Activated gamma-delta T cell (primary cell): ENCODE measurements around the gene RAD51B.

Experiments used
- DNase-seq: peaks from one replicate; lab custom pipeline; 2025; lab: John Stamatoyannopoulos, UW

The RAD51B gene

DNA sequence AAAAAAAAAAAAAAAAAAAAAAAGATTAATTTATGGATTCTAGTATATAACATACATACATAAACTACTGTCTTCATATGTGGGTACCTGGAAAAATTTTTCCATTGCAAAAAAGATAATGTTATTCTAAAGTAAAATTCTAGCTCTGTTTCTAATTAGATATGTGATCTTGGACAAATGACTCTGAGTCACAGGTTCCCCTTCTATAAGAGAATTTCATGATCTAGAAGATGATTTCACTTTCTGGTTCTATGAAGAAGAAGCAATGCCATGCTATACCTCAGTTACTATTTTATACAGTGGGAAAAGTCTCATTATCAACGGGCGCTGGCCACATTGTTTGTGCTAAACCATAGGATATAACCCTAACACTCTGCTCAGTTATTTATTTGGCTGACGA is 622.0 kb downstream of the RAD51B start:
- no peak for DNase-seq

DNA sequence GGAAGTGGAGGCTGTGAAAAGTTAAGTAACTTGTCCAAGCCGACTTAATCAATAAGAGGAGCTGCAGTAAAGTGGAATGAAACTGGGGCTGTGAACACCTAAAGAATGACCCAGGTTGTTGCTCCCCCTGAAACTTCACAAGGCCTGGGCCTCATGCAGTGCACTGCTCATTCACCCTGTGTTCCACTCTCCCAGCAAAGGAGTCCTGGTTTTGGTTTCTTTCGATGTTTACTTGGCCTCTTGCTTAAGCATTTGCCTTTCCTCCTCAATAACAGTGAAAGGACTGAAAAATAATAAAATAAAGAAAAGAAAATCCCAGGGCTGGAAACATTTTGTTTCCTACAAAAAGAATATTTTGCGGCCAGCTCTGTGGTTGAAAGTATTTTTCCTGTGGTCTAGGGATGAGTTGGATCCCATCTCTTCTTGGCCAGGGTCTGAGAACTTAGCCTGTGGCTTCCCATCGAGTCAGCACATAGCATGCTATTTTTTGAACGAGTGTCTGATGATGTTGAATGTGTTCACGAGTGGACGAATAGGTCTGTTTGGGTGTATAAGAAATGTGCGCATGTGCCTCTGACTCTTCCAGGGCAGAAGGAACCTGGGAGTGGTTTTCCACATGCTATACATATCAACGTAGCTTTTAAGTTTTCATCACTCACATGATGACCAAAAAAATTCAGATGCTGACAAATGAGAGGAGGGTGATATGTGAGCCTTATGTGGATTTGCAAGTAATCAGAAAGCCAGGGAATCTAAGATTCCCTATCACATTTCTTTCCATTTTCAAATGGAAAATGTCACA is 623.5 kb downstream of the RAD51B start:
- no peak for DNase-seq

DNA sequence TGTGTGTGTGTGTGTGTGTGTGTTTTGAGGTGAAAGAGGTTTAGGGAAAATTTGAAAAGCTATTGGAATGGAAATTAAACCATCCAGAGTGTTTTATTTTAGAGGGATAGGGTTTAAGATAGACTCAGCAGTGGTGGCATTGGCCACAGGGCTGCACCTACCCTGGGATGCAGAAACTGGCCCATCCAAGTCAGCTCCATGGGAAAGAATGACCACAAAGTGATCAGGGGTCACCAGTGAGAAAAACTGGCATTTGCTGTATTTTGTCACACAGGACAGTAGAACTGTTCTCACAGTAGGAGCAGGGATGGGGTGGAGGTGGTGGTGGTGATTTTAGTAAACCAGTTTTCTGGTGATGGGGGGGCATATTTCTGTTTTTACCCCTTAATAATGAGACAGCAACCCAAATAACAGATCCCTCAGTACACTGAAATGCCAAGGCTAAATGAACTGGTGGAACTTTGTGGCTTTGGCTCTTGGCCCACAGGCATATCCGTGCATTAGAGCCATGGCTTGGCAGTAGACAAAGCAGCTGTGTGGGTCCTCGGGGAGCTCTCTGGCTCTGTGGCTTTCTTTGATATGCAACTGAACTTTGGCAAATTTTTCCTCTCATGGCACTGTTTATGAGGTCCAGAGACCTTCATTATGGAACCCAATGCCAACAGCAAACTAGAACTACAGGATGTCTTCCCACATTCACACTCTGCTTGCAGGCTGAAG is 625.0 kb downstream of the RAD51B start:
- DNase-seq, result no peak

DNA sequence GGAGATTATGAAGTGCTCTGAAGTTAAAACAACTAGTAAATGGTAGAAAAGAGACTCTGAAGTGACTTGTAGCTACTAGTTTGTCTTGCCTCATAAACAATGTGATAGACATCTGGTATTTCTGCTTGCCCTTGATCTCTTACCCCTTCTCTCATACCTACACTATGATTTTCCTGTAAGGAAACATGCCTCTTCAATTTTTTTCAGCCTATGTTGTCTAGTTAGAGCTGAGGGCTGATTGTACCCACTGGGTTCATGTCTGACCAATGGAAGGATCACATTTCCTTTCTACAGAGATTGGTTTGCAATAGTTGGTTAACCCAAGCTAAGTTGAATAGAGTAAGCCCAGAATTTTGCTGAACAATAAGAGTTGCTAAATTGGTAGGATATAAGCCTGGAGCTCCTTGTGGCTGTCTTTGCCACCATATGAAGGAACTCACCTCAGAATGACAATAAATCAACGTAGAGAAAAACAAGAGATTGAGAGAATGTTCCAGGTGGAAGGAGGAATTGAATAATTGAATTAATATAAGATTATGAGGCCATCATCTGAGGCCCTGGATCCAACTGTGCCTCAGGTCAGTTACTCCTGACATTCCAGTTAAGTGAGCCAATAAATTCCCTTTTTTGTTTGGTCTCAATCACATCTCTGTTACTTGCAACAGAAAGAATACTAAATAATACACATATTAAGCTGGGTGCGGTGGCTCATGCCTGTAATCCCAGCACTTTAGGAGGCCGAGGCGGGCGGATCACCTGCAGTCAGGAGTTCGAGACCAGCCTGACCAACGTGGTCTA is 626.9 kb downstream of the RAD51B start:
- no peak for DNase-seq

DNA sequence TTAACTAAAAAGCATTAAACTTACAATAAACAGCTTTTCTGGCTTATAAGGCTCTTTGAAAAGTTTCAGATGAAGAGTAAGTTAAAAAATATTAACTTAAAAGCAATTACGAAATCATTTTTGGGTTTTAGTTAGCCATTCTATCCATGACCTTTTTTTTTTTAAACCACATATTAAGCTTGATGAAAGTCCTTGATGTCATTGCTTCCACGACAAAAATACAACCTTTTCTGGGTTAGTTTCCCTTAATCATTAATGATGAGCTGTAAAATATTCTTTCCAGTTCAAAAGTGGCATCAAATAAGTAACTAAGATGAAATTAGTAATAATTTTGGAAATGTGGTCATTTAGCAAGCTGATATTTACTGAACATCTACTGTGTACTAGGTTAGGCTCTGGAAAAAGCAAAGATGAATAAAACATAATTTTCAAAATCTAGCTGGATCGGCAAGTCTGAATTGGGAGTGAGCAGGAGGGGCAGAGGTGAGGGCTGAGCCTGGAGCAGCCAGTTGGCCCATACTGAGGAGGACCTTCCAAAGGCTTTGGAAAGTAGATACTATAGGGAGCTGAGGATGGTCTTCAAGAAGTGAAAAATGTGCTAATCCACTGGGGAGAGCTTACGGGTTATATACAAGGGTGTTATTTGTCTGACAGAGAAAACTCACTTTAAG is 628.1 kb downstream of the RAD51B start:
- no peak for DNase-seq

DNA sequence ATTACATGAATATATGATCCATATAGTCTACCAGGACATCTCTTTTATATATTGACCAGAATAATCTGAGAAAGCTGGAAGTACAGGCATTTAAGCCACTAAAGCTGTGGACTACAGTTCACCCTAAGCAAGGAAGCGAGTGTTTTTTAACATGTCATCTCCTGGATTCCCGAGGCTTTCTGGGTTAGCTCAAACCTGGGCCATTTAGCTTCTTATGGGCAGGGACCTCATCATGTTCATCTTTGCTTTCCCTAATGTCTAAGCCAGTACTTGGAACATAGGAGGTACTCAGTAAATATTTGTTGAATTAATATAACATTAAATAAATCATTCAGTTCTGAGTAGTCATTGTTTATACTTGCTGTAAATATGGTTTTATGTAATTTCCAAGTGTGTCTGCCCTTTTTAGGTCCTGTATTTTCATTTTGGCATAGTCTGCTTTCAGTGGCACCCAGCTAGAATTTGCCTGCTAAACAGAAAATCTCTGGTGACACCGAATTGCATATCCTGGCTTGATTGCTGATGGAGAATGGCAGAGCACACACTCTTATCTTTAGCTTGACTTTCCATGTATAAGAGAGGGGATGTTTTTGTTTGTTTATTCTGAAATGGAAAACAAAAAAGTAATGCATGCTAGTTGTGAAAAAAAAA is 628.8 kb downstream of the RAD51B start:
- DNase-seq, result no peak

DNA sequence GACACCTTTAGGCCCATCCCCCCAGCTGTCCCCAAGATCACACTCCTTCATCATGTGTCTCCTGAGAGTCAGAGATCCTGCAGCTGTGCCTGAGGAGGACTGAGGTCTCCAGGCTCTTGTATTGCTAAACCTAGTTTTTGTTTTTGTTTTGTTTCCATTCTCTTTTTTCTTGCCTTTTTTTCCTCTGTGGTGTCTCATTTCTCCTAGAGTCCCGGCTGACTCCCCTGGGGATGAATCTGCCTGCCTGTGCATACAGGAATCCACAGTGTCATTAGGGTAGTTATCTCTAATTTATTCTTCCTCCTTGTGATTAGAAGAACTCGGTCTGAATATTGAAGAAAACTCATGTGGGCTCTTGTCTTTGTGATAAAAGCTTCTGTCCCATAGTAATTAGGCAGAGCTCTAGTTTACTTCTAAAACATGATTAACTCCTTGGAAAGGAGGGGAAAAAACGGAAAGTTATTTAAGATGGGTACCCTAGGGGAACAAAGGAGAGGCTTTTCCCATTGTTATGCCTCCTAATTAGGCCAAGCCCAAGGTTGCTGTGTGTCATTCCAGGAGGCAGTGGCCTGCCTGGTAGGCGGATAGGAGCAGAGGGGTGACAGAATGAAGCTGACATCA is 630.1 kb downstream of the RAD51B start:
- DNase-seq, result no peak

DNA sequence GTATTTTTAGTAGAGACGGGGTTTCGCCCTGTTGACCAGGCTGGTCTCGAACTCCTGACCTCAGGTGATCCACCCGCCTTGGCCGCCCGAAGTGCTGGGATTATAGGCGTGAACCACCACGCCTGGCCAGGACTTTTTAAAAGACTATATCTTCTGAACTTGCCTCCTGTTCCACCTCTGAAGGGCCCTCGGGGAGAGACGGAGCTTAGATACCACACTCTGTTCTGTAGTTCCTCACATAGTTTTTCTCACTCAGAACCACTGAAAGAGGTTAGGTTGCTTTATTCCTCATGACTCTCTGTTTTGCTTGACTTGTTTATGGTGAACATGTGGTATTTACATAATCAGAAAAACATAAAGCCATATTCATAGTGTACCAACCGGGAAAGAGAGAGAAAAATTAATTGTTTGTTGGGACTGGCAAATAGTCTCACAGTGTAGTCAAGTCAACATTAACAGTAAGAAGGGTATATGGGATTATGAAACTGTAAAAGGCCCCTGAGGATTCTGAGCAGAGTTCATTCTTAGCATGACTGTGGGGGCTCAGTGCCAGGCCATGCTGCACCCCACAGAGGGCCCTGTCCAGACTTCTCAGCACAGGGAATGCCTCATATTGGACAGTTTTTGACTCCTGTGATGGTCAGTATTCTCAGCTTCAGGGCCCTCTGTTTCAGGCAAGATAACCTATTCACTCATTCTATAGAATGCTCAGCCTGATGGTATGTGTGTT is 631.0 kb downstream of the RAD51B start:
- DNase-seq, result no peak

DNA sequence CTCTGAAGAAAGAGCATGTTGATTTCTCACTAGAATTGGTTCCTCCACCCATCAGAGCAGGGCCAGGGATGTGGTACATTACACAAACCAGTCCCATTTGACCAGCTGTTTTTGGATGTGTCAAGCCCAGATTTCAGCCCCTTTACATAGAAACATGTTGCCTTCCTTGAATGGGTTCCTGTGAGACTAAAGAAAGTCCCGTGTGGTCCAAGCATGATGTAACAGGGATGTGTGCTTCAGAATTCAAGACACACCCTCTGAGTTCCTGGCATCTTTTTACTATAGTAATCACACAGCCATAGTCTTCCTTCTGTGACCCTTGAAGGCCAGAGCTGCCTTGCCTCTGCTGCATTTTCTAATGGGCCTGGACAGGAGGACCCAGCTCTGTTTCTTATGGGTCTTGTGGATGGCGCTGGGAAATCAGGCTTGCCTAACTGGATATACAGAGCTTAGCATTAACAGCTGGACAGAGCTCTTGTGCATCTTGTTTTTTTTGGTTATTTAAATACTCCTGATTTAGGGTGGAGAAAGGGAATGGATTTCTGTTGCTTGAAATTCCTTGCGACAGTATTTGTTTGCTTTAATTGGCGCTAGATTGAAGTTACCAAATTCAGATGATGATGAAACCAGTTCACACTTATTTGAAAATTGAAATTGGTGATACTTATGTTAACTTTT is 632.3 kb downstream of the RAD51B start:
- no peak for DNase-seq

DNA sequence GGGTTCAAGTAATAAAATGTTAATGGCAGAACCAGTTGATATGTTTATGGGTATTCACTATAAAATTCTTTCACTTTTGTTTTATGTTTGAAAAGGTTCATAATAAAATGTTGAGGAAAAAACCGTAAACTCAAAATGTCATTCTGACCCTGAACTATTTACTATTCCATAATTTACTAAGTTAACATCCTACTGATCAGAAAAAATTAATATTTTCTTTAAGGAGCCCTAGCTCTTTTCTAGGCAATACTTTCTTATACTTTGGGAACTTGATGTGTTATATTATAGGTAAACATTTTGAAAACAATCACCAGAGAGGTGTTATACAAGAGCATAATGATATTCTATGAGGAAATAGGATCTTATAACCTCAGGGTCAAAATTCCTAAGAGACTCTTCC is 638.7 kb downstream of the RAD51B start:
- DNase-seq, result no peak

DNA sequence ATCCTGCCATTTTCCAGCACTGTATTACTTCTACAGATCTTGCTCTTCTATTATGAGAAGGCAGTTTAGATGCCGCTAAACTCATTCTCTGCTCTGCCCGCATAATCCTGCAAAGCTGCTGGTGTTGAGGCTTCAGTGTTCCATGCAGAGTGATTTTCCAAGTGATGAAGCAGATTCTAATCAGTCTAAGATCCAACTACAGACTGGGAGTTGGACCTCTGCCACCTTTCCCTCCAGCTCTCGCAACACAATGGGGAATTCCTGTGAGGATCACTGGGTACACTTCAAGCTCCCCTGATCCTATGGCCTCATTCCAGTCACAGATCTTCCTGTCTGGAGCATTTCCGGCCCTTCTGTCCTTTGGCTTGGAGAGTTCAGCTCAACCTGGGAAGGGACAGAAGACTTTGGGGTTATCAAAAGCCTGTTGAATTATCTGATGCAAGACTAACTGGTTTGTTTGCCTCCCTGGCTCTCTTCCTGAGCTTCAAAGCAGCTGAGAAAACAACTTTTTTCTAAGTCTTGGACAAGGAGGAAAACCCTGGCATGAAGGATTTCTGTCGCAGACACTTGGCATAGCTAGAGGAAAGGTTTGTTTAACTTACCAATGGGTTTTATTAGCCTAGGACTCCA is 639.4 kb downstream of the RAD51B start:
- DNase-seq, result no peak

DNA sequence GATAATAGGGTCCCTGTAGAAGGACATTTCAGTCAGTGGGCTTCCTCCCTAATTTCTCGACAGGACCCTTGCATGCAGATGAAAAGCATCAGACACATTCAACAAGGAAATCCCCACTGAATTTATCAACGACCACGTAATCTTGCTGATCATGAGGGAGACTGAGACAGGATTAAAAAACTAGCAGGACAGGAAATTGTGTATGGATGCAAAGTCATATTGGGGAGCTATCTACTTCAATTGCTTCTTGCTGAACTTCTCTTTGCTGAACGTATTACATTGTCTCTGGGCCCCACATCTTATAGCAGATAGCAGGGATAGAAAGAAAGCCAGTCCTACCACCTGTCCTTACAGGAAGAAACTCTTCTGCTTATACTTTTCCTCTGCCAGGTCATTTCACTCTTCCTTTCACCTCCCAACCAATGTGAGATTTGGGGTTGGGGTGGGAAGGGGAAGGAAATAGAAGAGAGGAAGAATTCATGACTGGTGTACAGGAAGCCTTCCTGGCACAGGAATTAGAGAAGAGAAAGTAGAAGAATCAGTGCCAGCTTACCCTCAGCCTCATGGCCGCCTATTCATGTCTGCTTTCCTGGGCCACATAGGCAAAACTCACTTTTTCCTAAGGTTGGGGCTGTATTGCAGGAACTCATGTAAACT is 640.0 kb downstream of the RAD51B start:
- no peak for DNase-seq

DNA sequence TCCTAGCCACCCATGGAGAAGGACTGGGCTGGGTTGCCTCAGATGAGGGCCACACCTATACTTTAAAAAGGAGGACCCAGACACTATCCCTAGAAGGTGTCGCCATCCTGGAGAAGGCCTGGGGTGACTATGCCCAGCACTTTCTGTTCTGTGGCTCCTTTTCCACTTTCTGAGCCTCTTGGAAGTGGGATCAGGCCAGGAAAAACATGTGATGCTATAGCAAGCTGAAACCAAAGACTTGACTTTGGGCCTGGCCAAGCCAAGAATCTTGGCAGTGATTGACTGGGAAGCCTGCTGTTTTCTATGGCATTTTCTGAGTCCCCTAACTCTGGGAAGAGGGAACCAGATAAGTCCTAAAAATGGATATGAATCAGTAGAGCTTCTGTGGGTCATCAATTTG is 641.0 kb downstream of the RAD51B start:
- no peak for DNase-seq

DNA sequence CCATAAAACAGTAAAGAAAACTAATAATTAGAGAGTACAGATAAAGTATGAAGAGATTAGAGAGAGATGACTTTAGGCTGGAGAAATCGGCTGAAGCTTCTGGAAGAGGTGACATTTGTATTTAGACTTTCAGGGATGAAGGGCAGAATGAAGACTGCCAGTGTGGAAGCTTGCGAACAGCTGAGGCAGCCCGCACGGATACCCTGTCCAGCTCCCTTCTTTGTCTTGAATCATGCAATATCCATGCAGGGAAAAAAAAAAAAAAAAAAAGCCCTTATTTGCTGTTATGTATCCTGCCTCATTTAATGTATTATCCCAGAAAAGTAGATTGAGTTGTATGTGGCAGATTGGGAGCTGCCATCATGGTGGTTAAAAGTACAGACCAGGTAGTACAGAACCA is 641.5 kb downstream of the RAD51B start:
- no peak for DNase-seq

DNA sequence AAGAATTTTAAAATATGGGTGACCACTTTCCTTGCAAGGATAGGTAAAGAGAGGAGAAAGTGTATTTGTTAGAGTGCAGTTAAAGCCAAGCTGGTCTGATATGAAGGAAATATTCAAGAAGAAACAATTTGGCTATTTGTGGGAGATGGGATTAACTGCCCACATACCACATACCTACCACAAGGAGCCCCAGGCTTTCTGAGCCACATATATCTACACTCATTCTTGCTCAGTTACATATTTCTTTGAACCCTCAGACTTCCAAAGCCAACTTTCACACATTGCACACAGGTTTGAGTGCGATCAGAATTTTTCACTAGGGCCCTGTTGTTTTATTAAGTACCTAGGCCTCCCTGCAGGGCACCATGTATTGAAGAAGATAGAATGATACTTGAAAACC is 643.1 kb downstream of the RAD51B start:
- DNase-seq, result no peak

DNA sequence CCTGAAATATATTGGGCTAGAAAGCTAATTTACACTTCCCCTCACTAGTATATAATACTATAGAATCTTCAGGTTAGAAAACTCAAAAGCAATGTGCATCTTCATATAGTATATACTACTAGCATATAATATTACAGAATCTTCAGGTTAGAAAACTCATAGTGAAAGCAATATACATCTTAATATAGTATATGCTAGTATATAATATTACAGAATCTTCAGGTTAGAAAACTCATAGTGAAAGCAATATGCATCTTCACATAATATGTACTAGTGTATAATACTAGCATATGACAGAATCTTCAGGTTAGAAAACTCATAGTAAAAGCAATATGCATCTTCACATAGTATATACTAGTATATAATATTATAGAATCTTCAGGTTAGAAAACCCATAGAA is 643.7 kb downstream of the RAD51B start:
- DNase-seq, result no peak

DNA sequence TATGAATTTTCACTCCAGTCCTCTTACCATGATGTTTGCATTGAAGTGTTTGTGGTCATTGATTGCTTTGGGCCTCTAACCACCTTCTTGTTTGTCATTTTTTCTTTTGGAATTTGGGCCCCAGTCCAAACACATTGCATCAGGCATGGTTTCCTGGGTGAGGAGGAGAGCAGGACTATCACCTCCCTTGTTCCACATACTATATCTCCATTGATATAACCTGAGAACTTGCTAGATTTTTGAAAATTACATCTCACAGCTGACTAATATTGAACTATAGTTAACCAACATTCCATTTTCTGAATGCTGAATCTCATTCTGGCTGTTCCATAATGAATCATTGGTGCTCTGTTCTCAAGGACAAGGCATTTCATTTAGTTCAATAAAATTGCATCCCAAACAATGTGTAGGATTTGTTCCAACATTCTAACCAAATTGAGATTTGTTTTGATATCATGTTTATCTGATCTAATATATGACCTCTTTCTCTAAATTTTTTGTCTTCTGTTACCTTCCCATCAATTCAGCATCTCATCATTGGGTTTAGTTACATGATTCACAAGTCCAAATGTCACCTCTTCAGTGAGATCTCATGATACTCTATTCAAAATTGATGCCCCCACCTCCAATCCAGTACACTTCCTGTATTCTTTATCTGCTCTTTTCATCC is 644.3 kb downstream of the RAD51B start:
- no peak for DNase-seq

DNA sequence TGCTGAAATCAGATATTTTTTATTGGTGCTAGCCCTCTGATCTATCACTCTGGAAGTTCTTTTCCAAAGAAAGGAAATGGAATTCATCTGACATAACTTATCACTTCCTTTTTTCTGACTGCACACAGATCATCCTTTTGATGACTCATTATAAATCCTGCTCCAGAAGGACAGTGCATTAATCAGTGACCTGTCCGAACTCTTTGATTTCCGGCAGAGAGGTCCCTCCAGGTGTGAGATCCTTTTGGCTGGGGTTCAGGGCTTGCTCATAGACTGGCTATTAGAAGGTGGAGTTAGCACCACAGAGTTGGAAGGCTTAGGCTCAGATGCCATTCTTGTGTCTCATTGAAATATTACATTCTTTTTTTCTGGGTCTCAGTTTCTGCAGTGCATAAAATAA is 645.1 kb downstream of the RAD51B start:
- no peak for DNase-seq
